Measurements from ENCODE around the gene DHX8.
A peak's percentile ranks its signal among the peaks of the same experiment; 100 is the strongest.
"Not testable (repeated sequence)": the region's sequence is repeated elsewhere in the genome, so short reads cannot be mapped to it uniquely, and the experiment has no call there.

Gene DHX8

DNA sequence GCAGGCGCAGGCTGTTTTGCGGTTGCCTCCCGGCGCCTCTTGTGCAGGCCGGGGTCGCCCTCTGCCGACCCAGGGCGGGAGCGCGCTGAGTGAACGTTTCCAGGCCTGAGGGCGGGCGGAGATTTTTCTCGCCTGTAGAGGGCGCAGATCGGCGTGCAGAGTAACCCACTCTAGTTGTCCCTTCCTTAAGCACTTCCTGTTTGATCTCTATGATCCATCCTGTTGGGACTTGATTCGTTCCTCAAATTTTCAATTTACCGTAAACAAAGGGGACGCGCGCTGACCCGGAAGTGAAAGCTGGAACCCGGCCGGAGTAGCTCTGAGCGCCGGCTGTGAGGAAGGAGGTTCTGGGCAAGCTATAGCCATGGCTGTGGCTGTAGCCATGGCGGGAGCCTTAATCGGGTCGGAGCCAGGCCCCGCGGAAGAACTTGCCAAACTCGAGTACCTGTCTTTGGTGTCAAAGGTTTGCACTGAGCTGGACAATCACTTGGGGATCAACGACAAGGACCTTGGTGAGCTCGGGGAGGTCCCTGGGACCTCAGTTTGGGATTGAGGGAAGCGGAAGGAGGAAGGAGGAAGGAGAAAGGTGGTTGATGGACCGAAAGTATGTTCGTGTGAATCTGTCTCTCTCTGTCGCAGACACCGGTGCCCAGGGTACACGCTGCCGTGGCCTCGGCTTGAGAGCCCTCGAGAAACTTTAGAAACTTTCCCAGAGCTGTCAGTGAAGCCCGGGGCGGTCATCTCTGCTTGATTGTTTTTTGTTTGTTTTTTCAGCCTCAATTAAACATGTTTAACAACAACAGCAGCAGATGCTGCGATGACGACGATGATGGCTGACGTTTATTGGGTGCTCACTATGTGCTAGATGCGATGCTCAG is at the start of gene DHX8:
Gene DHX8 (plus strand): TSS at position 302 of the 878 bp plus-strand sequence. CDS start 63 bp downstream, at position 365.
- peak; percentile 96 for DNase-seq (ENCODE audit: low spot score)

- no peak for DNase-seq (ENCODE audit: low spot score)
Measured at GRCh38 chr17:43434902-43435319, 48.9 kb upstream of the DHX8 start.

DNA sequence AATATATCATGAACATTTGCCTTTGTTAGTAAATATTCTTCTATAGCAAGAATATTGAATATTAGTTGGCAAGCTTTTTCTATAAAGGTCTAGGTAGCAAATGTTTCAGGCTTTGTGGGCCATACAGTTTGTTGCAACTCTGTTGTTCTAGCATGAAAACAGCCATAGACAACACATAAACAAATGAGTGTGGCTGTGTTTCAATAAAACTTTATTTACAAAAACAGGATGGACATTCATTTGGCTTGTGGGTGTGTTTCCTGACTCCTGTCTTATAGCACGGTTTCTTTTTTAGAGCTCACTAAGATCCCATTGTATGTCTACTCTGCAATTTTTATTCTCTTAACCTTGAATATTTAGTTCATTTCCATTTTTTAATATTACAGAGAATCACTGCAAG is 46.0 kb upstream of the DHX8 start:
- DNase-seq (ENCODE audit: low spot score): no peak

DNA sequence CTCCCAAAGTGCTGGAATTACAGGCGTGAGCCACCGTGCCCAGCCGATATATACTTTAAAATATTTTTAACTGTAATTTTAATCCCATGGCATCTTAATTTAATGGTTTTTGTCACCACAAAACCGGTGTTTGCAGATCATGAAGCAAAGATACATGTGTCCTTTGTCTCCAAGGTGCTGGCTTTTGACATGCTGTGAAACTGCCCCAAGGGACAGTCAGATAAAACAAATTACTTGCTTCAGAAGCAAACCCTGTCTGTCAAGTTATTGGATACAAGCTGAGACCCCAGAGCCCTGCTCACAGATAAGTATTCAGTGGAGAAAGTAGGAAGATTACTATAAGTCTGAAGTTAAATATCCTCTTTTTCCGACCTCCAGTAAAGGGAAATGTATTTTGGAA is 45.1 kb upstream of the DHX8 start:
- DNase-seq (ENCODE audit: low spot score): no peak

DNA sequence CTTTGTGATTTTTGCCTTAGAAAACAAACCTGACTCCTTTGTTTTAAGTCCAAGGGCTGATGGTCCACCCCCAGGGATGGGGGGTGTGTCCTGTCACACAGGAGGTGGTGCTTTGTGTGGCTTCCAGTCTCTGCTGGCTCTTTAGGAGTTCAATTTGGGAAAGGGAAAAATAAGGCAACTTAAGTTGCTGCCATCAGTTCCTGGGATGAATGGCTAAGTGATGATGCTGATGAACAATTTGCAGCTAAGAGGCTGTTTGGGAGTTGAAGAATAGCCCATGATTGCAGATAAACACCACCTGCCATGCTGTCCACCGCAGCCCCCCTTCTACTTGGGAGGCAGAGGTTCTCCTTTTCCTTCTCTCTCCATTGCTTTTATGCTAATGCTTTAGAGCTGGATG is 44.7 kb upstream of the DHX8 start:
- DNase-seq (ENCODE audit: low spot score): no peak

GRCh38 chr17:43442711-43443110 is 41.1 kb upstream of the DHX8 start:
- peak; percentile 61 for DNase-seq (ENCODE audit: low spot score)

DNA sequence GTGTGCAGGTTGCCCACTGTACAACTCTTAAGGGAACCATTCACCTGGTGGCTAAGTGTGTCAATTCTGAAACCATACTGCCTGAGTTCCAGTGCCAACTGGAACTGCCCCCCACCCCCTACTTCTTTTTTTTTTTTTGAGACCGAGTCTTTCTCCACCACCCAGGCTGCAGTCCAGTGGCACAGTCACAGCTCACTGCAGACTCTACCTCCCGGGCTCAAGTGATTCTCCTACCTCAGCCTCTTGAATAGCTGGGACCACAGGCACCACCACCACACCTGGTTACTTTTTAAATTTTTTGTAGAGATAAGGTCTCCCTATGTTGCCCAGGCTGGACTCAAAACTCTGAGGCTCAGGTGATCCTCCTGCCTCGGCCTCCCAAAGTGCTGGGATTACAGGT is 40.4 kb upstream of the DHX8 start:
- no peak for DNase-seq (ENCODE audit: low spot score)

- no peak for DNase-seq (ENCODE audit: low spot score)
Measured at GRCh38 chr17:43444223-43445008, 39.4 kb upstream of the DHX8 start.

GRCh38 chr17:43445009-43445589 is 38.7 kb upstream of the DHX8 start:
- no peak for DNase-seq (ENCODE audit: low spot score)

GRCh38 chr17:43446773-43447172 is 37.0 kb upstream of the DHX8 start:
- DNase-seq (ENCODE audit: low spot score): no peak

- DNase-seq (ENCODE audit: low spot score): no peak
Measured at GRCh38 chr17:43448720-43449469, 34.9 kb upstream of the DHX8 start.

GRCh38 chr17:43449470-43450248 is 34.1 kb upstream of the DHX8 start:
- peak; percentile 36 for DNase-seq (ENCODE audit: low spot score)

DNA sequence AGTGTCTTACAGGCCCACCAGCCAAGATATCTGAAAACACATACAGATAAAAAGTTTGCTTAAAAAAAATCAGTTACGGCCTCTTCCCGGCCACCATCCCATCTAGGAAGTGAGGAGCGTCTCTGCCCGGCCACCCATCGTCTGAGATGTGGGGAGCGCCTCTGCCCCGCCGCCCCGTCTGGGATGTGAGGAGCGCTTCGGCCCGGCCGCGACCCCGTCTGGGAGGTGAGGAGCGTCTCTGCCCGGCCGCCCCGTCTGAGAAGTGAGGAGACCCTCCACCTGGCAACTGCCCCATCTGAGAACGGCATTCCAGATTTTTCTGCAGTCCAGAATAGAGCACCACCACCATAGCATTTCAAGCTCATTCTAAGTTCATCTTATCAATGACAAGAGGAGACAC is 33.0 kb upstream of the DHX8 start:
- not testable (repeated sequence) for DNase-seq (ENCODE audit: low spot score)

DNA sequence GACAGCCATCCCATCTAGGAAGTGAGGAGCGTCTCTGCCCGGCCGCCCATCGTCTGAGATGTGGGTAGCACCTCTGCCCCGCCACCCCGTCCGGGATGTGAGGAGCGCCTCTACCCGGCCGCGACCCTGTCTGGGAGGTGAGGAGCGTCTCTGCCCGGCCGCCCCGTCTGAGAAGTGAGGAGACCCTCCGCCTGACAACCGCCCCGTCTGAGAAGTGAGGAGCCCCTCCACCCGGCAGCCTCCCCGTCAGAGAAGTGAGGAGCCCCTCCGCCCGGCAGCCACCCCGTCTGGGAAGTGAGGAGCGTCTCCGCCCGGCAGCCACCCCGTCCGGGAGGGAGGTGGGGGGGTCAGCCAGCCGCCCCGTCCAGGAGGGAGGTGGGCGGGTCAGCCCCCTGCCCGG is 32.0 kb upstream of the DHX8 start:
- DNase-seq (ENCODE audit: low spot score): not testable (repeated sequence)

DNA sequence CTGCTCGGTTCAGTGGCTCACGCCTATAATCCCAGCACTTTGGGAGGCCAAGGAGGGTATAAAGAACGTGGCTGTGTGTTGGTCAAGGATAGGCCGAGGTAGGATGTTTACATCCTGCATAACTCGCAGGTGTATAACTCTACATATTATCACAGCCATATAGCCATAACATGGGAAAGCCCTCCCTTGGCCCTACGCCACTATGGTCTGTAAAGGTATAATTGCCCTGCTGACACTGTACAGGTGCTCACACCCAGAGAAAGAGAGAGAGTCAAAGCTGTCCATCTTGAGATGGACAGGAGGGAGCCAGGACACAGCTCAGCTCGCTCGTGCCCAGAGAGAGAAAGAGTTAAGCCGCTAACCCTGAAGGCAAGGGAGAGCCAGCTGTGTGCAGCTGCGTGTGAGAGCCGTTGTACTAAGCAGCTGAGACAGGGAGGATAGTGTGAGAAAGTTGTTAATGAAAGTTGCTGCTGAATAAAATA is 30.4 kb upstream of the DHX8 start:
- no peak for DNase-seq (ENCODE audit: low spot score)

DNA sequence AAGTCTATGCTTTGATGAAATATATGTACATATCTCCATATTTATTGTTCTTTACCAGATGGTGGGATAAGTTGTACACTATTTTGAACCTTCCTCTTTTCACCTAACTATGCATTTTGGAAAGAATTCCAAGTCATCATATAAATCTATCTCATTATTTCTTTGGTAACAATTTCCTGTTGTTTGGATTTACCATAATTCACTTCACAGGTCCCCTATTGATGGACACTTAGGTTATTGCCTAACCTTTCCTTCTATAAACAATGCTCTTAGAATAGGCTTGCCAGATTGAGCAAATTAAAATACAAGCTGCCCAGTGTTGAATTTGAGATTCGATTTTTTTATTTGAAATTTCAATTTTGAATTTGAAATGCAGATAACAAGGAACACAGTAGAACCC is 28.9 kb upstream of the DHX8 start:
- no peak for DNase-seq (ENCODE audit: low spot score)

GRCh38 chr17:43456029-43456428 is 27.7 kb upstream of the DHX8 start:
- DNase-seq (ENCODE audit: low spot score): no peak

GRCh38 chr17:43456661-43457361 is 27.0 kb upstream of the DHX8 start:
- DNase-seq (ENCODE audit: low spot score): peak; percentile 49

DNA sequence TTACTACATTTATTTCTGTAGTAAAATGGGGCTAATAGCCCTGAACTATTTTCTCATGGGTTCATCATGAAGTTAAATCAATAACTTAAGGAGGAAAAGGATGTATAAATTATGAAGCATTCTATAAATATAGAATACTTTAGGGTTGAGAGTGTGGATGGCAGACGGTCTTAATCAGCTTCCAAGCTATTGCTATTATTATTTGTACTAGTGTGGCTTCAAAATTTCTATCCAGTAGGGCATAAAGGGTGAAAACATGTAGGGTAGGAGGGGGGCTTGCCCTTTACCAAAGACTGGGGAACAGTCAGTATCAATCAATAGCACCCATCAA is 26.4 kb upstream of the DHX8 start:
- no peak for DNase-seq (ENCODE audit: low spot score)

DNA sequence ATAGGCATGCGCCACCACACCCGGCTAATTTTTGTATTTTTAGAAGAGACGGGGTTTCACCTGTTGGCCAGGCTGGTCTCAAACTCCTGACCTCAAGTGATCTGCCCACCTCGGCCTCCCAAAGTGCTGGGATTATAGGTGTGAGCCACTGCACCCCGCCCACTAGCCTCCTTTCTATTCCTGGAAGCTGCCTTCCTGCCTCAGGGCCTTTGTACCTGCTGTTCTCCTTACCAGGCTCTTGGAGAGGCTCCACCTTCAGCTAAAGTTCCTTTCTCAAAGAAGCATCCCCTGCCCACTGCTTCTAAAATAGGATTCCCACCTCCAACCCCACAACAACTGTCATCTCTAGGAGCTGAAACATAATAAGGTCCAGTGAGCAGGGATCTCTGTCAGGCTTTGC is 23.9 kb upstream of the DHX8 start:
- not testable (repeated sequence) for DNase-seq (ENCODE audit: low spot score)

GRCh38 chr17:43461185-43461584 is 22.6 kb upstream of the DHX8 start:
- no peak for DNase-seq (ENCODE audit: low spot score)
